Astrocyte (in vitro differentiated cells and primary cell): ENCODE results near the gene SHROOM3.

Experiments used
- CTCF ChIP-seq: IDR thresholded peaks from 2 replicates; pipeline ENCODE4 v1.5.1; 2011; ENCODE audit warnings: low read depth, mild to moderate bottlenecking, inconsistent platforms, low read length, moderate library complexity; ENCODE audit not compliant: insufficient read depth
- EZH2 ChIP-seq: IDR thresholded peaks from 2 replicates; pipeline ENCODE4 v1.6.1; 2012; ENCODE audit warnings: mild to moderate bottlenecking, low read length, inconsistent platforms; ENCODE audit not compliant: insufficient read depth

GRCh38 chr4:76751612-76752343, 316.7 kb downstream of the SHROOM3 start:
- TF ChIP-seq CTCF, result no peak
- no peak for TF ChIP-seq EZH2
